HepG2 (cell line): ENCODE measurements around the gene SMTNL1. TPM values are rescaled to one million over a fixed set of nuclear protein-coding genes. Genes with fewer than 3 reads are reported as not detected.

ENCODE experiments used
- ATAC-seq: fragments of 200-7000 bp; cut with Tn5 transposase; 3 replicates; pipeline ENCODE4 v1.9.1; 2020; ENCODE audit warnings: mild to moderate bottlenecking, moderate library complexity
- BruUV-seq: library from RNA; stranded (reverse); fragments of 400-500 nt; replicated peaks from 2 replicates; lab custom pipeline; 2021; lab: Mats Ljungman, UMichigan
- CTCF ChIA-PET: fragments of 300-600 bp; formaldehyde crosslinking; extraction: SDS; loops from one replicate; lab custom pipeline; 2021; ENCODE audit warnings: low total read pairs, inconsistent platforms, low intra/inter-chr PET ratio; lab: Yijun Ruan, JAX
- POLR2A ChIA-PET: fragments of 350-600 bp; sonication (Branson Sonifier 250); formaldehyde crosslinking; loops from one replicate; lab custom pipeline; 2020; ENCODE audit warnings: antibody characterized with exemption, inconsistent platforms; lab: Yijun Ruan, JAX
- DNase-seq: peaks from one replicate; pipeline ENCODE4 v3.0.0-alpha.2; 2015; ENCODE audit warnings: low spot score
- FAIRE-seq: peaks from 3 replicates; lab custom pipeline; 2011; peaks lifted over from hg19 to GRCh38; lab: Jason Lieb, UNC
- H2AFZ ChIP-seq: one replicate; pipeline ENCODE4 v1.6.1; 2011; ENCODE audit warnings: low read length, inconsistent platforms
- H3K27ac ChIP-seq: fragments of 300-600 bp; 3 replicates; pipeline ENCODE4 v1.8.0; 2011; ENCODE audit warnings: mixed run types, mild to moderate bottlenecking, mixed read lengths, low read length, inconsistent platforms; ENCODE audit not compliant: insufficient read depth; ENCODE audit errors: extremely low read length
- H3K27me3 ChIP-seq, 2 experiments: fragments of 200-600 bp in 1 of 2; 2 replicates in 1 of 2; 3 replicates in 1 of 2; pipeline versions ENCODE4 v1.6.0 to v1.8.0; 2011; ENCODE audit warnings: low read length in 2 of 2, mild to moderate bottlenecking in 2 of 2, moderate library complexity in 2 of 2, inconsistent platforms in 1 of 2; ENCODE audit not compliant: insufficient read depth in 2 of 2, control insufficient read depth in 1 of 2
- H3K36me3 ChIP-seq, 2 experiments: fragments of 200-600 bp in 1 of 2; replicated peaks in 1 of 2; 2 replicates in 1 of 2; 3 replicates in 1 of 2; pipeline versions ENCODE4 v1.5.1 to v1.8.0; 2011; ENCODE audit warnings: low read length in 2 of 2, inconsistent platforms in 1 of 2; ENCODE audit not compliant: insufficient read depth in 2 of 2, control insufficient read depth in 1 of 2
- H3K4me1 ChIP-seq: 2 replicates; pipeline ENCODE4 v1.5.1; 2012; ENCODE audit warnings: low read length, inconsistent platforms; ENCODE audit not compliant: insufficient read depth
- H3K4me2 ChIP-seq: 2 replicates; pipeline ENCODE4 v1.6.0; 2011; ENCODE audit warnings: low read depth, low read length, inconsistent platforms
- H3K4me3 ChIP-seq, 3 experiments: fragments of 200-600 bp in 1 of 3; sonication (generic), shearing (Covaris generic) in 1 of 3; replicated peaks in 1 of 3; 2 replicates each; pipeline ENCODE4 v1.5.1; 2011 to 2016; ENCODE audit warnings: low read length in 3 of 3, inconsistent platforms in 2 of 3, low read depth in 2 of 3, mild to moderate bottlenecking in 2 of 3, control low read depth in 1 of 3, mixed read lengths in 1 of 3; ENCODE audit not compliant: insufficient read depth in 1 of 3
- H3K79me2 ChIP-seq: one replicate; pipeline ENCODE4 v1.6.1; 2011; ENCODE audit warnings: low read length, inconsistent platforms; ENCODE audit not compliant: insufficient read depth
- H3K9ac ChIP-seq: 2 replicates; pipeline ENCODE4 v1.6.0; 2011; ENCODE audit warnings: mild to moderate bottlenecking, low read depth, low read length, inconsistent platforms; ENCODE audit not compliant: insufficient read depth
- H3K9me3 ChIP-seq: 2 replicates; pipeline ENCODE4 v1.5.1; 2012; ENCODE audit warnings: mild to moderate bottlenecking, low read length
- H4K20me1 ChIP-seq: 2 replicates; pipeline ENCODE4 v1.6.0; 2011; ENCODE audit warnings: inconsistent platforms, mild to moderate bottlenecking, low read length, moderate library complexity; ENCODE audit not compliant: insufficient read depth
- SETDB1 ChIP-seq: sonication (generic); formaldehyde crosslinking; IDR thresholded peaks from 2 replicates; pipeline ENCODE4 v1.5.1; 2020; ENCODE audit warnings: missing genetic modification reagents, mild to moderate bottlenecking, borderline replicate concordance
- STAG1 ChIP-seq: sonication (generic); formaldehyde crosslinking; IDR thresholded peaks from 2 replicates; pipeline ENCODE4 v1.4.0; 2020; ENCODE audit warnings: missing genetic modification reagents
- ZNF747 ChIP-seq: sonication (generic); formaldehyde crosslinking; IDR thresholded peaks from 2 replicates; pipeline ENCODE4 v1.8.1; 2023; ENCODE audit warnings: missing genetic modification reagents, mild to moderate bottlenecking, borderline replicate concordance
- WGBS: methylation state at CpG from one replicate; pipeline ENCODE4 v1.1.6; 2017; ENCODE audit warnings: low lambda C conversion rate; 5-methylcytosine and 5-hydroxymethylcytosine counted together
- in situ Hi-C: cut with HindIII; loops from 2 replicates; pipeline ENCODE4 v1.10.0; 2017; ENCODE audit warnings: low pct_unique_long_range_greater_than_20kb; ENCODE audit not compliant: extremely low pct_ligation_motif_present
- intact Hi-C: fragments of 100-400 bp; cut with micrococcal nuclease; formaldehyde crosslinking; loops from one replicate; pipeline ENCODE4 v1.10.0; 2022; ENCODE audit not compliant: unreplicated experiment
- polyA plus RNA-seq, 8 experiments: library from polyadenylated mRNA; depleted of rRNA in 3 of 8; stranded (reverse) in 7 of 8; unstranded in 1 of 8; fragments of >200 nt; fragmentation: Illumina TruSeq in 4 of 8; extraction: Trizol in 4 of 8; gene quantifications; 2 replicates each; pipeline versions ENCODE4 v1.2.1 to v1.2.3, GENCODE V29; 2011 to 2016; ENCODE audit warnings: low read depth in 4 of 8, missing spikeins in 1 of 8, mixed read lengths in 1 of 8; ENCODE audit not compliant: insufficient read depth in 1 of 8
- total RNA-seq, 5 experiments: library from RNA; depleted of rRNA; stranded (reverse); fragments of >200 nt; fragmentation: Illumina TruSeq; extraction: Trizol; gene quantifications; 2 replicates each; pipeline ENCODE4 v1.2.3, GENCODE V29; 2016; ENCODE audit warnings: low read depth in 1 of 5
- TF ChIP-seq, protein P1 (sequence below): sonication (generic); formaldehyde crosslinking; IDR thresholded peaks from 2 replicates; pipeline ENCODE4 v1.5.0; 2020; ENCODE audit warnings: mild to moderate bottlenecking, missing genetic modification reagents, moderate library complexity

The SMTNL1 gene
- total and polyA plus RNA-seq, 2 of the 13 experiments (the other 11 are each of a cell fraction or from before 2014, with no cell fraction given), result 0.04 TPM; not detected in 1

DNA sequence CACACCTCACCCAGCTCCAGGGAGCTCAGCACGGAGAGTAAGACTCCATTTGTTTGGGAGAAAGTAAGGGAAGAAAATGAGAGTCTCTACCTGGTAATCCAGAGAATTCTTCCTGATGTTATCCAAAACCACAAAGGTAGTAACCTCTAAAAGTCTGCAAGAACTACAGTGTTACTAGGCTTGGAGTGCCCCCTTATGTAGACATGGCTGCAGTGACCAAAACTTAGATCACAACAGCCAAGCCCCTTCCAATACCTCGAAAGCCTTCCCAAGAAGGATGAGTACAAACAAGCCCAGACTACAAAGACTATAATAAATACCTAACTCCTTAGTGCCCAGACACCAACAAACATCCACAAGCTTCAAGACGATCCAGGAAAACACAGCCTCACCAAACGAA is 25.2 kb downstream of the SMTNL1 start:
- FAIRE-seq, result peak; percentile 8
- no peaks in the 10 kb centered on the region; a peak in 1 of 5 replicates for H3K27me3 ChIP-seq
- CTCF ChIA-PET, result interaction anchor here (1.6 kb wide), 1 partner anchor 71 kb away, joined by 3 read pairs; no protein-coding TSS in a partner anchor

More for the DNA sequence above, 25.2 kb downstream of the SMTNL1 start:
- Histone ChIP-seq H4K20me1 (no peaks in the 10 kb centered on the region), H2AFZ (no peak overlapping the region), H3K4me3 (no peak overlapping the region), H3K79me2 (no peaks in the 10 kb centered on the region), H3K4me1 (peaks cover 9% of the 10 kb centered on the region; the same call in 1 of the 2 replicates), H3K4me2 (no peak overlapping the region), H3K36me3 (no peaks in the 10 kb centered on the region; a peak in 1 of 5 replicates), H3K27ac (no peak overlapping the region), H3K9ac (no peak overlapping the region), H3K9me3 (no peaks in the 10 kb centered on the region)
- intact Hi-C loops, result loop anchor here (1.0 kb wide), 1 partner anchor 31 kb away; no protein-coding TSS in a partner anchor
- DNase-seq, result no peak
- POLR2A ChIA-PET, result no interaction called here
- no peak for TF ChIP-seq ZNF747 (CRISPR knock-in tag)
- TF ChIP-seq STAG1 (CRISPR knock-in tag), result peak; percentile 53
- TF ChIP-seq SETDB1, result no peak
- TF ChIP-seq, protein P1, sequence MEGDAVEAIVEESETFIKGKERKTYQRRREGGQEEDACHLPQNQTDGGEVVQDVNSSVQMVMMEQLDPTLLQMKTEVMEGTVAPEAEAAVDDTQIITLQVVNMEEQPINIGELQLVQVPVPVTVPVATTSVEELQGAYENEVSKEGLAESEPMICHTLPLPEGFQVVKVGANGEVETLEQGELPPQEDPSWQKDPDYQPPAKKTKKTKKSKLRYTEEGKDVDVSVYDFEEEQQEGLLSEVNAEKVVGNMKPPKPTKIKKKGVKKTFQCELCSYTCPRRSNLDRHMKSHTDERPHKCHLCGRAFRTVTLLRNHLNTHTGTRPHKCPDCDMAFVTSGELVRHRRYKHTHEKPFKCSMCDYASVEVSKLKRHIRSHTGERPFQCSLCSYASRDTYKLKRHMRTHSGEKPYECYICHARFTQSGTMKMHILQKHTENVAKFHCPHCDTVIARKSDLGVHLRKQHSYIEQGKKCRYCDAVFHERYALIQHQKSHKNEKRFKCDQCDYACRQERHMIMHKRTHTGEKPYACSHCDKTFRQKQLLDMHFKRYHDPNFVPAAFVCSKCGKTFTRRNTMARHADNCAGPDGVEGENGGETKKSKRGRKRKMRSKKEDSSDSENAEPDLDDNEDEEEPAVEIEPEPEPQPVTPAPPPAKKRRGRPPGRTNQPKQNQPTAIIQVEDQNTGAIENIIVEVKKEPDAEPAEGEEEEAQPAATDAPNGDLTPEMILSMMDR (CRISPR knock-in tag), result peak; percentile 53
- 53% methylated on average over 4 of the region's 4 CpGs for whole genome bisulfite sequencing
- no TSS peak for BruUV-seq
- in situ Hi-C loops, result loop anchor here (10.0 kb wide), 2 partner anchors 218 to 952 kb away; no protein-coding TSS in a partner anchor
- ATAC-seq, result peak; percentile 26; the same call in 1 of the 3 replicates
